NCI-H187 (cell line): ENCODE measurements around the gene CCNA2.

Experiments used
- DNase-seq, 2 experiments: peaks; one replicate each; lab custom pipeline; 2025; lab: John Stamatoyannopoulos, UW

The CCNA2 gene

GRCh38 chr4:121823505-121824170 lies at the start of gene CCNA2:
TSS of gene CCNA2 (minus strand) at chr4:121823883. CDS start at chr4:121823628, 255 bp downstream.
- peak; percentile 60 to 73 for DNase-seq

- peak; percentile 90 for DNase-seq
Measured at GRCh38 chr4:121869841-121870822, 46.4 kb upstream of the CCNA2 start, which contains the start of gene BBS7. TSS of gene BBS7 (minus strand) at chr4:121870474. CDS start at chr4:121870313, 161 bp downstream.

GRCh38 chr4:121863799-121864198 lies 40.1 kb upstream of the CCNA2 start:
- no peak for DNase-seq

GRCh38 chr4:121861426-121861825 lies 37.7 kb upstream of the CCNA2 start:
- DNase-seq, result no peak

GRCh38 chr4:121860121-121860520 lies 36.4 kb upstream of the CCNA2 start:
- DNase-seq, result no peak

GRCh38 chr4:121851354-121851753 lies 27.7 kb upstream of the CCNA2 start:
- DNase-seq, result no peak

GRCh38 chr4:121846662-121847061 lies 23.0 kb upstream of the CCNA2 start:
- no peak for DNase-seq

GRCh38 chr4:121842862-121843261 lies 19.2 kb upstream of the CCNA2 start:
- no peak for DNase-seq

- DNase-seq, result no peak
Measured at GRCh38 chr4:121838136-121838535, 14.5 kb upstream of the CCNA2 start.

- DNase-seq, result no peak
Measured at GRCh38 chr4:121829511-121829910, 5.8 kb upstream of the CCNA2 start.

GRCh38 chr4:121827853-121828252 lies 4.2 kb upstream of the CCNA2 start:
- DNase-seq, result no peak

- no peak for DNase-seq
Measured at GRCh38 chr4:121824950-121825349, 1.3 kb upstream of the CCNA2 start.

- DNase-seq, result no peak
Measured at GRCh38 chr4:121824171-121824527, 466 bp upstream of the CCNA2 start.

GRCh38 chr4:121822796-121823504 lies 733 bp downstream of the CCNA2 start:
- no peak for DNase-seq

GRCh38 chr4:121822047-121822446 lies 1.6 kb downstream of the CCNA2 start:
- DNase-seq, result no peak

GRCh38 chr4:121819216-121819965 lies 4.3 kb downstream of the CCNA2 start:
- no peak for DNase-seq

GRCh38 chr4:121818215-121818614 lies 5.5 kb downstream of the CCNA2 start:
- DNase-seq, result no peak

GRCh38 chr4:121817701-121818100 lies 6.0 kb downstream of the CCNA2 start:
- DNase-seq, result no peak

GRCh38 chr4:121817006-121817405 lies 6.7 kb downstream of the CCNA2 start:
- no peak for DNase-seq

- DNase-seq, result no peak
Measured at GRCh38 chr4:121814756-121815155, 8.9 kb downstream of the CCNA2 start.

GRCh38 chr4:121811122-121811521 lies 12.6 kb downstream of the CCNA2 start:
- no peak for DNase-seq

GRCh38 chr4:121806411-121806810 lies 17.3 kb downstream of the CCNA2 start:
- no peak for DNase-seq
